GM06990 (cell line): ENCODE data around the gene NR3C2.
"Not testable (repeated sequence)": the region's sequence is repeated elsewhere in the genome, so short reads cannot be mapped to it uniquely, and the experiment has no call there.

Experiments
- DNase-seq: peaks from one replicate; pipeline ENCODE4 v3.0.0-alpha.2; 2011; ENCODE audit not compliant: insufficient read length; ENCODE audit errors: extremely low read depth
- H3K27me3 ChIP-seq: replicated peaks from 2 replicates; pipeline ENCODE4 v1.6.0; 2011; ENCODE audit warnings: low read length; ENCODE audit not compliant: control insufficient read depth, insufficient read depth
- H3K36me3 ChIP-seq: 2 replicates; pipeline ENCODE4 v1.5.1; 2011; ENCODE audit warnings: low read length; ENCODE audit not compliant: control insufficient read depth, insufficient read depth
- H3K4me3 ChIP-seq: replicated peaks from 2 replicates; pipeline ENCODE4 v1.5.1; 2011; ENCODE audit warnings: low read depth, mild to moderate bottlenecking, control low read depth, low read length
- TF ChIP-seq, protein P1 (sequence below): IDR thresholded peaks from 2 replicates; pipeline ENCODE4 v1.5.1; 2011; ENCODE audit warnings: low read length, control low read depth, mild to moderate bottlenecking, inconsistent platforms; ENCODE audit not compliant: insufficient read depth, poor library complexity, severe bottlenecking

Gene NR3C2

DNA sequence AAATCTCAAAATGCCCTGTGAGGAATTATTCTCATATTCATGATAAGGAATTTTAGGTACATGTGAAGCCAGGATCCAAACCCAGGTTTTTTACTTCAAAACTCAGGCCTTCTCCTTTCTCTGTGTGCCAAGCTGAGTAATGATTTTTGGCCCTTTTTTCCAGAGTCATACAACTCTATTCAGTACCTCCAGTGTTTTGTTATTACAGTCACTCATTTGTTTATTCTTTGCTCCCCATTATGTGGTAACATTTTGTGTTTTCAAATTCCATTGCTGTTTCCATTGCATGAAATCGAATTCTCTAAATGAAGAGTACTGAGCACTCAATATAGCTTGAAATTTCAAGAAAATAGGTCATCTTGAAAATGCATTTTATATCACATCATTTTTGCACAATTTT, 315.4 kb downstream of the NR3C2 start:
- DNase-seq, result no peak
- H3K36me3 ChIP-seq, result no peaks in the 10 kb centered on the region
- TF ChIP-seq, protein P1, sequence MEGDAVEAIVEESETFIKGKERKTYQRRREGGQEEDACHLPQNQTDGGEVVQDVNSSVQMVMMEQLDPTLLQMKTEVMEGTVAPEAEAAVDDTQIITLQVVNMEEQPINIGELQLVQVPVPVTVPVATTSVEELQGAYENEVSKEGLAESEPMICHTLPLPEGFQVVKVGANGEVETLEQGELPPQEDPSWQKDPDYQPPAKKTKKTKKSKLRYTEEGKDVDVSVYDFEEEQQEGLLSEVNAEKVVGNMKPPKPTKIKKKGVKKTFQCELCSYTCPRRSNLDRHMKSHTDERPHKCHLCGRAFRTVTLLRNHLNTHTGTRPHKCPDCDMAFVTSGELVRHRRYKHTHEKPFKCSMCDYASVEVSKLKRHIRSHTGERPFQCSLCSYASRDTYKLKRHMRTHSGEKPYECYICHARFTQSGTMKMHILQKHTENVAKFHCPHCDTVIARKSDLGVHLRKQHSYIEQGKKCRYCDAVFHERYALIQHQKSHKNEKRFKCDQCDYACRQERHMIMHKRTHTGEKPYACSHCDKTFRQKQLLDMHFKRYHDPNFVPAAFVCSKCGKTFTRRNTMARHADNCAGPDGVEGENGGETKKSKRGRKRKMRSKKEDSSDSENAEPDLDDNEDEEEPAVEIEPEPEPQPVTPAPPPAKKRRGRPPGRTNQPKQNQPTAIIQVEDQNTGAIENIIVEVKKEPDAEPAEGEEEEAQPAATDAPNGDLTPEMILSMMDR, result no peak

GRCh38 chr4:148124512-148124911, 317.7 kb downstream of the NR3C2 start:
- H3K4me3 ChIP-seq, result no peak overlapping the region
- H3K36me3 ChIP-seq, result no peaks in the 10 kb centered on the region
- no peaks in the 10 kb centered on the region for H3K27me3 ChIP-seq
- TF ChIP-seq, protein P1, result no peak
- no peak for DNase-seq

More for the DNA sequence above, 315.4 kb downstream of the NR3C2 start:
- no peak overlapping the region for H3K4me3 ChIP-seq
- no peaks in the 10 kb centered on the region for H3K27me3 ChIP-seq

GRCh38 chr4:148123161-148123560, 319.1 kb downstream of the NR3C2 start:
- not testable (repeated sequence) for H3K4me3 ChIP-seq, DNase-seq, H3K36me3 ChIP-seq, H3K27me3 ChIP-seq

- Histone ChIP-seq H3K4me3 (no peak overlapping the region), H3K27me3 (no peaks in the 10 kb centered on the region), H3K36me3 (no peaks in the 10 kb centered on the region)
- no peak for DNase-seq
- TF ChIP-seq, protein P1, result no peak
Measured at GRCh38 chr4:148120216-148120615, 322.0 kb downstream of the NR3C2 start.

GRCh38 chr4:148118633-148119032, 323.6 kb downstream of the NR3C2 start:
- Histone ChIP-seq H3K27me3 (no peaks in the 10 kb centered on the region), H3K4me3 (no peak overlapping the region), H3K36me3 (no peaks in the 10 kb centered on the region)
- TF ChIP-seq, protein P1, result no peak
- no peak for DNase-seq

- H3K36me3 ChIP-seq, result no peaks in the 10 kb centered on the region
- TF ChIP-seq, protein P1, result no peak
- DNase-seq, result no peak
- no peak overlapping the region for H3K4me3 ChIP-seq
- H3K27me3 ChIP-seq, result no peaks in the 10 kb centered on the region
Measured at GRCh38 chr4:148118179-148118578, 324.0 kb downstream of the NR3C2 start.
